NCI-H1694 treated with DMSO at 0.1 percent for 48 hours (cell line): ENCODE data around the gene DSCAML1.

ENCODE experiments used
- DNase-seq: peaks from one replicate; lab custom pipeline; 2025; lab: John Stamatoyannopoulos, UW

The DSCAML1 gene

GRCh38 chr11:117761993-117762392 is 35.0 kb downstream of the DSCAML1 start:
- DNase-seq, result no peak

- DNase-seq, result no peak
These were observed 37.7 kb downstream of the DSCAML1 start for GRCh38 chr11:117759305-117759704.

DNA sequence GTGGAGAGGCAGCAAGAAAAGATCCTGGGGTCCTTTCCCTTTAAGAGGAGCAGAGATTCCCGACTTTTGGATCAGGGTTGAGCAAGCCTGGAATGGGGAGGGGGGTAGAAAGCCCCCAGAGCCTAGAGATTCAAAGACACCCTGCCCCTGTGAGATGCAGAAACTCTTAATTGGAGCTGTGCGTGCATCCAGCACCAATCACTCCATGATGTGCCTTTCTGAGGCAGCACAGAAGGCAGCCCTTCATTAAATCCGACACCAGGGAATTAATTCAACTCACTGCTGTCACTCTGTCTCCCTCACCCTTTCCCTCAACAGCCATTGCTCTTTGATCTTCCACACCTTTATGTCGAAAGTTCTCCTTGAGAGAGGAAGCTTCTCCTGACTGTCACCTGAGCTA is 43.0 kb downstream of the DSCAML1 start:
- DNase-seq, result no peak

DNA sequence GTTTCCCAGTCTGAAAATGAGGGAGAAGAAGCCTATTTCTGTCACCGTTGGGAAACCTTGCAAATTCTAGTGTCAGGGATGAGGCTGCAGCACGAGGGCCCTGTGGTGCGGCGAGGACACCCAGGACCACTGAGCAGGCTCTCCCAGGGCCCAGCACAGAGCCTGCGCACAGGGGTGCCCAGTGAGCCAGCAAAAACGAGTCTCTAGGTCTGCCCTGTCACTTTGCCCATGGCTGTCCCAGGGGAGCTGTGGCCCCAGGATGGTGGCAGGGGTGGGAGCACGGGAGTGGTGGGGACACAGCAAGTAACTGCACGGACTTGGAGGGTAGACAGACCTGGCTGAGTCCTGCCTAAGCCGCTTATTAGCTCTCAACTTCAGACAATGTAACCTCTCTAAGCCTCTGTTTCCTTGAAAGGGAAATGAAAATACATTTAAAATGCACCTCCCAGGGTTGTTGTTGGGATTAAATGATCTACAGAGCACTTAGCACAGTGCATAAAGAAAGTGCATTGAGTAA is 44.2 kb downstream of the DSCAML1 start:
- DNase-seq, result no peak

GRCh38 chr11:117752071-117752470 is 44.9 kb downstream of the DSCAML1 start:
- no peak for DNase-seq

DNA sequence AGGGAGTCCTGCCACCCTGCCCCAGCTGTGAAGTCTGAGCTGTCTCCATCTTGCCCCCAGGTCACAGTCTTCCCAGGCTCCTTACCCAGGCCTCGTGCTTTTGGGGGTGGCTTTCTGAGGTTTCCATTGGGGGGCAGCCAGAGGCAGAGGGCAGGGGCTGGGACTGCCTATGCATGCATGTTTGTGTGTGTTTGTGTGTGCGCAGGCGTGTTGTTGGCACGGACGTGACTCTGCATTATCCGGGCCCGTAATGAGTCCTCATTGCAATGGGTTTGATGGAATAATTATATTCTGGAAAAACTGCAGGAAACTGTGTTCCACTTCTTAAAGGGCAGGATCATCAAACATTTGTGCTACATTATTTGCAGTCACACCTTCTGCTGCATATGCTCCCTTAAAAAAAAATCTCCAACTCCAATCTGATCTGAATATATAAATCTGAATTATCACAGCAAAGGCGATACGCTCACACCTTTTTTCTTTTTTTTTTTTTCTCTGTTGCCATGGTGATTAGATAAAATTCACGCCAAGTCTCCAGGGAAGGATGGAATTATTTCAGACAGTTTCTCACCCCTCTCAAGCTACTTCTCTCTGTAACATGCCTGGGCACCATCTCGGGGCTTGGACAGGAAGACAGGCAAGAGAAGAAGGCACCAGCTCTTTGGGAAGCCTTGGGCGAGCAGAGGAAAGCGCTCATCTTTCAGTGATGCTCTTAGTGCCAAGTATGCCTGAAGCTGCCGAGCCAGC is 45.9 kb downstream of the DSCAML1 start:
- DNase-seq, result no peak

DNA sequence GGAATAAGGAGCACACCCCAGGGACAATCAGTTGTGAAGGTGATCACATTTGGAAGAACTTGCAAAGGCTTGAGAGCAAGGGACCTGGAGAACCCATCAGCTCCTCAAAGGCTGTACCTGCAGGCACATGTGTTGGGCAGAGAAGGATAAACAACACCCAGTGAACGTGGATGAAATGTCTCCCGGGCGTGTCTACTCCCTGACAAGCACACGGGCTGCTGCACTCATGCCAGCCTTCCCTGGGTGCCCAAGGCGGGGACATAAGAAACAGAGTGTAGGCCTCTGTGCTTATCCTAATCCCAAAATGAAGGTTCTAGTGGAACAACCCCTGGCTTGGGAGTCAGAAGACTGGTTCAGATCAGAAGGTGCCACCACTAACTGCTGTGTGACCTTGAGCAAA is 46.7 kb downstream of the DSCAML1 start:
- DNase-seq, result no peak

- DNase-seq, result no peak
These were observed 47.5 kb downstream of the DSCAML1 start for GRCh38 chr11:117749541-117749910.

GRCh38 chr11:117748771-117749540 is 48.1 kb downstream of the DSCAML1 start:
- no peak for DNase-seq

DNA sequence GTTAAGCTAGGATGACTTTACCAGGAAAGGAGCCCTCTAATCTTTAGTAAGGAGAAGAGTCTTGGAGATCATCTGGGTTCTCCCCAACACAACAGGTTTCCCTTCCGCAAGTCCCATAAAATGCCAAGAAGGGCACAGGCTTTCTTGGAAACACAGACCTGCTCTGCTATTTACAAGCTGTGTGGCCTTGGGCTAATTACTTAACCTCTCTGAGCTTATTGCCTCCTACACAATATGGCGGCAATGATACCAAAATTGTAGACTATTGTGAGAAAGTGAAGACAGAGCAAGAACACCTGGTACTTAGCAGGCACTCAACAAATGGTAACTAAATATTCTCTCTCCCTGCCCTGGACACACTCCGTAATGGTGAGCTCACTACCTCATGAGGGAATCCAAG is 49.1 kb downstream of the DSCAML1 start:
- no peak for DNase-seq

- DNase-seq, result no peak
These were observed 51.7 kb downstream of the DSCAML1 start for GRCh38 chr11:117745346-117745745.

GRCh38 chr11:117744471-117745150 is 52.4 kb downstream of the DSCAML1 start:
- no peak for DNase-seq

GRCh38 chr11:117743121-117743815 is 53.7 kb downstream of the DSCAML1 start:
- no peak for DNase-seq

DNA sequence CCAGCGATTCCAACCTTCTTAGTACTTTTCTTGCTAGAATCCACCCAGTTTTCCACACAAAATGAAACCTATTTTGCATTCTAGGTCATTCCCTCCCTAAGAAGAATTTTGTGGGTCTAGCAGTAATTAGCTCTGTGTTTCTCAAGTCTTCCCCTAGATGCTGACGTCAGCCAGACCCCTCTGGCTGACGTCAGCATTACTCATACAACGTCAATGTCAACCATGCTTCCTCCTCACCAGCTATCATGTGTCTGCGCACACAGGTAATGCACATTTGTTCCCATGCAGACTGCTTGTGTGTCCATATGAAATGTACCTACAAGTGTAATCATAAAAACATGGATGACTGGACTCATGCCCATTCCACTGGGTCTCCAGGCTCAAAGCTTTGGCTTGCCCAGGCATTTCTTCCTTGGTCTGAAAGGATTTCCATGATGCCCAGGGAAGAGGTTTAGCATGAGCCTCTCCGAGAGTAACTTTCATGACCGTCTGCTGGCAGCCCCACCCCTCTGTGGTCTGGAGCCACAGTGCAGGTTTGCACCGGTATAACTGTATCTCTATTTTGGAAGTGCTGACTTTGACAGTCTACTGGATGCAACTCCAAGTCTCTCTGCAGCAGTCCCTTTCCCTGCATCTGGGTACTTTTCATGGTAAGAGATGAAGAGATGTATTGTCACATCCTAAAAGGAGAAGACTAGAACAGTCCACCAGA is 58.6 kb downstream of the DSCAML1 start:
- no peak for DNase-seq

DNA sequence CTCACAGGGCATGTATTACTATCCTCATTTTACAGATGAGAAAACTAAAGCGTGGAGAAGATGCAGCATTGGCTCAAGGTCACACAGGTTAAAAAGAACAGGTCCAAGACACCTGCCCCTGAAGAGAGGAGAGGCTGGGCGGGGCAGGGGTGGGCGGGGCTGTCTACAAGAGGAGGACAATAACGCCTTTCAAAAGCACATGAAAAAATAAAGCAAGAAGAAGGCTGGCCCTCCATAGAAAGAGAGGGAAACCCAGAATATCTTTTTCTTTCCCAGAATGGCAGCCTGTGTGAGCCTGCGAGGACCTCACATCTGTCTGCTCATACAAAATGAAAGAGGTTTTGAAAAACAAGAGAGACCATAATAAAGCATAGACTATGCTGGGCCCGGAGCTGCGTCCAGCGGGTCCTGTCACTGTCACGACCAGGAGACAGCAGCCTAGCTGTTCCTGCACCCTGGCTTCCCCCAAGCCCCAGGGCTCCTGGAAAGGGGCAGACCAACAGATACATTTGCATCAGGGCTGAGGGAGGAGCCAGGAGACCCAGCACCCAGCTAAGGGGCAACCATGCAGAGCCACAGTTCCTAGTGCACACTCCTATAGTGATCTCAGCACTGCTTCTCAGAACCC is 61.6 kb downstream of the DSCAML1 start:
- no peak for DNase-seq

GRCh38 chr11:117734601-117735024 is 62.4 kb downstream of the DSCAML1 start:
- DNase-seq, result no peak

DNA sequence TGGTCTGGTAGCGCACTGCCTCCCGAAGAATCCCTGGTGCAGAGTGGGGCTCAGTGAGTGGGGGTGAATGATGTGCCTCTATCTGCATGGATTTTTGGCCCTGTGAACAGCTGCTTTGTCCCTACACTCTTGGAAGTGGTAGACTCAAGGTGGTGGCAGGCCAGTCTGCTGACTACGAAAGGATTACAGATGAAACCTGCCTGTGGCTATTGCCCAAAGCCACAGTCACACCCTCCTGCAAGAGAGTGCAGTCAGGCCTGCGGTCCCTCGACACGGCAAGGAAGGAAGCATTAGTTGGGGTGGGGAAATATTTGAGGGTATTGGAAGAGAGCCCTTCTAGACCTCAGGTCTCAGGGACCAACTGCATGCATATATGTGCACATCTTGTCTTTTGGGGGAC is 63.7 kb downstream of the DSCAML1 start:
- DNase-seq, result no peak

- no peak for DNase-seq
These were observed 65.2 kb downstream of the DSCAML1 start for GRCh38 chr11:117731722-117732290.

DNA sequence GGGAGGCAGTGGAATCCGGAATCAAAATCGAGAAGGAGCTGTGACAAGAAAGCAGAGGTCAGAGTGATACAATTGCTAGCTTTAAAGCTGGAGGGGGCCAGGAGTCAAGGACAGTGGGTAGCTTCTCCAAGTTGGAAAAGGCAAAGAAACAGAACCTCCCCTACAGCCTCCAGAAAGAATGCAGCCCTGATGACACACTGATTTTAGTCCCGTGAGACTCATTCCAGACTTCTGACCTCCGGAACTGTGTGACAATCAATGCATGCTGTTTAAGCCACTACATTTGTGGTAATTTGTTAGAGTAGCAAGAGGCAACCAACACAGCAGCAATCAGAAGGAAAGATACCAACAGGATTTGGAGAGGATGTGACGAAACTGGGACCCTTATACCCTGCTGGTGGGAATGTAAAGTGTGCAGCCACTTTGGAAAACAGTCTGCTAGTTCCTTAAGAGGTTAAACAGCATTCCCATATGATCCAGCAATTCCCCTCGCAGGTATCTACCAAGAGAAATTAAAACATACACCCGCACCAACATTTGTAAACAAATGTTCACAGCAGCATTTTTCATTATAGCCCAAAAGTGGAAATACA is 66.7 kb downstream of the DSCAML1 start:
- DNase-seq, result no peak

DNA sequence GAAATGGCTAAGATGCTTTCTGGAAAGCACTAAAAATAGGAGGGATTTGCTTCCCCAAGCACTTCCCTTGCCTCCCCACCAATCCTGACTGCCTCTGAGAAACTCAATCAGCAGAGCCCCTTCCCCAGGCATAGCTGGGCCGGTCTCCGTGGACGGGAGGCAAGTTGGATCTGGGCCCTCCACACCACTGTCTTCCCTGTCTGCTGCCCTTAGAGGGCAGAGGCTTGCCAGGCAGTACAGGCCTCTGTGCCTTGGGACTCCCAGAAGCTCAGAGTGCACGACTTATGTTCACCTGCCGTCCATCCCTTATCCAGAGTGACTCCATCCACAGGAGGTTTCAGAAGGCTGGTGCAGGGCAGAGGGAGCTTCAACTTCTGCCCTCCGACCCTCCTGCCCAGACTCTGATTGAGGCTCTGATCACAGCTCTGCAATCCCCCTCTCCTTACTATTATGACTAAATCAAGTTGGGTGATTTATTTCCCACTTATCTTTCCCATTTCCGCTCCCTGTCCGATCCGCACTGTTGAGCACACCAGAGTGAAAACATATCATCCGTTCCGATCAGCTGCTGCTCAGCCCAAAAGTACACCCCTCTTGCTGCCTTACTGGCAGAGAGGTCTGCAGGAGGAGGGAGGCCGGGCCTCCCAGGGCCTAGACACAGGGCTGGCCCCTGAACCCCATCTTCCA is 71.8 kb downstream of the DSCAML1 start:
- DNase-seq, result no peak
